Measurements from ENCODE around the gene CD200R1. TPM values are rescaled to one million over a fixed set of nuclear protein-coding genes. Genes with fewer than 3 reads are reported as not detected.

Gene CD200R1
- total and polyA plus RNA-seq, 2 of the 4 experiments (the other 2 are of a cell fraction), result under 0.01 to 0.05 TPM

- dilution Hi-C loops (cut with HindIII; ENCODE audit: low sequenced_read_pairs, unreplicated experiment), result no loop called here
Observed at GRCh38 chr3:112894258-112894657, 80.6 kb downstream of the CD200R1 start.

More at GRCh38 chr3:112894258-112894657, 80.6 kb downstream of the CD200R1 start:
- no TSS peak for BruUV-seq (replicated peaks)
- Histone ChIP-seq H2AFZ (replicated peaks; ENCODE audit: low read length, poor library complexity) (no peak overlapping the region), H2AK5ac (ENCODE audit: low read depth, low read length) (no peak overlapping the region), H2BK120ac (ENCODE audit: low read depth, low read length) (no peak overlapping the region), H3K23ac (ENCODE audit: low read depth, low read length) (no peak overlapping the region), H3K27me3 (ENCODE audit: control insufficient read depth, insufficient read depth, low read length) (no peaks in the 10 kb centered on the region), H4K8ac (ENCODE audit: low read depth in 2 of 2, low read length in 2 of 2) (no peak overlapping the region), H3K79me1 (ENCODE audit: low read depth in 1 of 2, low read length in 2 of 2) (no peaks in the 10 kb centered on the region), H4K91ac (ENCODE audit: insufficient read depth, low read depth, low read length) (no peak overlapping the region), H3K4ac (ENCODE audit: low read depth, low read length) (no peak overlapping the region), H3K18ac (ENCODE audit: low read depth, low read length) (peak overlapping the region; percentile 6; the same call in 1 of the 2 replicates), H2BK5ac (ENCODE audit: low read depth, low read length, poor library complexity, severe bottlenecking) (no peak overlapping the region), H3K56ac (ENCODE audit: extremely low read depth, insufficient read depth, low read length) (no peak overlapping the region), H3K36me3 (ENCODE audit: control insufficient read depth, insufficient read depth, low read length) (no peaks in the 10 kb centered on the region), H4K20me1 (ENCODE audit: insufficient read depth, low read length) (no peaks in the 10 kb centered on the region), H3K9me1 (ENCODE audit: insufficient read depth, low read length) (no peaks in the 10 kb centered on the region), H3K9me3 (ENCODE audit: control insufficient read depth, insufficient read depth, low read length) (no peaks in the 10 kb centered on the region), H4K5ac (ENCODE audit: low read depth, low read length) (no peak overlapping the region), H2BK20ac (ENCODE audit: low read depth, low read length) (no peak overlapping the region), H3K4me3 (ENCODE audit: insufficient read depth, low read depth, low read length) (no peak overlapping the region), H2BK15ac (ENCODE audit: low read depth, low read length) (no peak overlapping the region), H3K14ac (replicated peaks; ENCODE audit: low read depth, low read length) (no peak overlapping the region), H3K4me1 (ENCODE audit: control insufficient read depth, insufficient read depth, low read length) (no peaks in the 10 kb centered on the region), H3K27ac (ENCODE audit: insufficient read depth, low read length) (no peak overlapping the region), H3K4me2 (ENCODE audit: low read depth, low read length) (no peak overlapping the region), H3K9ac (ENCODE audit: low read depth, low read length) (no peak overlapping the region), H2AK9ac (replicated peaks; ENCODE audit: low read depth, low read length, poor library complexity) (no peak overlapping the region)
- ChIA-PET CTCF (interaction anchor here (0.6 kb wide), 1 partner anchor 60 kb away, joined by 4 read pairs; no protein-coding TSS in a partner anchor), POLR2A (ENCODE audit: unreplicated experiment) (no interaction called here)
- in situ Hi-C loops (cut with MboI; ENCODE audit: low sequenced_read_pairs), result no loop called here
- TF ChIP-seq NFE2L2 (IDR thresholded peaks at IDR 0.05; ENCODE audit: low read depth, low read length), result peak; percentile 92
- peak; percentile 47 for TF ChIP-seq MAFK (IDR thresholded peaks at IDR 0.05; ENCODE audit: low read depth, low read length)
- no peak for TF ChIP-seq MXI1 (IDR thresholded peaks at IDR 0.05; ENCODE audit: borderline replicate concordance, low read depth, low read length)
- ATAC-seq (ENCODE audit: low read depth) (peak; percentile 37; the same call in 1 of the 2 replicates), DNase-seq (peak; percentile 63)
- intact Hi-C loops (cut with micrococcal nuclease), result no loop called here
- WGBS, 2 experiments (ENCODE audit: extremely low coverage in 2 of 2, insufficient read length in 1 of 2), result 81% methylated on average over 3 of the region's 5 CpGs; no CpG with 5 or more reads in 1 of the 2 experiments
